Dendritic cell treated with granulocyte-macrophage colony-stimulating factor and Interleukin-4, amounts not matched to agents 40 ng/mL and 50 ng/mL, for 4 days (primary cell): ENCODE data around the gene SPC24.

Source experiments
- H3K27ac Mint-ChIP-seq: one replicate; pipeline ENCODE4 v1.8.0; 2022; ENCODE audit warnings: mild to moderate bottlenecking, mixed read lengths
- H3K27me3 Mint-ChIP-seq: one replicate; pipeline ENCODE4 v1.8.0; 2022; ENCODE audit warnings: mild to moderate bottlenecking, mixed read lengths
- H3K36me3 Mint-ChIP-seq: one replicate; pipeline ENCODE4 v1.8.0; 2022; ENCODE audit warnings: low read depth, mixed read lengths
- H3K4me1 Mint-ChIP-seq: one replicate; pipeline ENCODE4 v1.8.0; 2022; ENCODE audit warnings: low read depth, mixed read lengths
- H3K4me3 Mint-ChIP-seq: one replicate; pipeline ENCODE4 v1.8.0; 2022; ENCODE audit warnings: mild to moderate bottlenecking, moderate library complexity, mixed read lengths
- H3K9me3 Mint-ChIP-seq: one replicate; pipeline ENCODE4 v1.8.0; 2022; ENCODE audit warnings: mixed read lengths
- intact Hi-C: fragments of 100-400 bp; cut with micrococcal nuclease; formaldehyde crosslinking; loops from one replicate; pipeline ENCODE4 v1.15.0; 2022

SPC24 gene, protein sequence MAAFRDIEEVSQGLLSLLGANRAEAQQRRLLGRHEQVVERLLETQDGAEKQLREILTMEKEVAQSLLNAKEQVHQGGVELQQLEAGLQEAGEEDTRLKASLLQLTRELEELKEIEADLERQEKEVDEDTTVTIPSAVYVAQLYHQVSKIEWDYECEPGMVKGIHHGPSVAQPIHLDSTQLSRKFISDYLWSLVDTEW

DNA sequence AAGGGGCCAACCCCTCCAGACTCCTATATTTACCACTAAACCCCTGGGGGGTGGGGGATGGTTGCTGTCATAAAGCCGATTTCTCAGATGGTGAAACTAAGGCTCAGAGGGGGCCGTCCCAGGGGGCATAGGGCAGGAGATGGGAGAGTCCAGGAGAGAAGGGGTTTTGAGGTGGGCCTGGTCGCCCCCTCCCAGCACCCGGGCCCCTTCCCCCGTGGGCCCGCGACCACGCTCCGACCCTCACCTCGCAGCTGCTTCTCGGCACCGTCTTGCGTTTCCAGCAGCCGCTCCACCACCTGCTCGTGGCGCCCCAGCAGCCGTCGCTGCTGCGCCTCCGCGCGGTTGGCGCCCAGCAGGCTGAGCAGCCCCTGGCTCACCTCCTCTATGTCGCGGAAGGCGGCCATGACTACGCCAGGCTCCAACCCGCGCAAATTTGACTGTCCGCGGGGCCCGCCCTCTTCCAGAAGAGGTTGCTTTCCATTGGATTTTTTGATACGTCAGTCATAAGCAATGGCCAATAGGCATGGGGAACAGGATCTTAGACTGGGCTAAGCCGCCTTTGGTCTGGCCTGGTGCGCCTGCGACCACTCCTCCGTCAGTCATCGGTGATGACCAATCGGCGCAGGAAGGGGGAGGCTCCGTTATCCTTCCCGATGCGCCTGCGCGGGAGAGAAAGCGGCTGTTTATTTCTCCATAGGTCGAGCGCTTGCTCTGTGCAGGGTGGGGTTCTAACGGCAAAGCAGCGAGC, at the start of gene SPC24:
TSS of gene SPC24 (minus strand) at position 410 of the 748 bp plus-strand sequence. CDS start at position 404, 6 bp downstream.
- H3K36me3 Mint-ChIP-seq: no peaks in the 10 kb centered on the region
- H3K4me1 Mint-ChIP-seq: peaks cover 36% of the 10 kb centered on the region
- H3K4me3 Mint-ChIP-seq: peak within 1 kb of the TSS; percentile 87
- no peaks in the 10 kb centered on the region for H3K9me3 Mint-ChIP-seq
- H3K27me3 Mint-ChIP-seq: no peaks in the 10 kb centered on the region
- intact Hi-C loops: no loop called here
- peak within 1 kb of the TSS; percentile 76 for H3K27ac Mint-ChIP-seq

DNA sequence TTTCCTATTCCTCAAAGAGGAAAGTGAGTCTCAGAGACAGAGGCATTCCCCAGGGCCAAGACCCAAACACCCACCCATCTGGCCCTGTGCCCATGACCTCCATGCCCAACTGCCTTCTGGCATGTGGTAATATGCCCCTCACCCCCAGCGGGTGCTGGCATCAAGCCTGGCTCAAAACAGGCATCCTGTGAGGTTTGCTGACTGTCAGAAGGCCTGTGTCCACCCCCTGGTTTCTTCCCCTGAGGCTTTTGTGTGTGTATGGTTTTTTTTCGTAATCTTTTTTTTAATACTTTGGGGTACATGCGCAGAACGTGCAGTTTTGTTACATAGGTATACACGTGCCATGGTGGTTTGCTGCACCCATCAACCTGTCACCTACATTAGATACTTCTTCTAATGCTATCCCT, 49.4 kb upstream of the SPC24 start:
- H3K36me3 Mint-ChIP-seq: no peaks in the 10 kb centered on the region
- no peak overlapping the region for H3K4me3 Mint-ChIP-seq
- H3K27ac Mint-ChIP-seq: no peak overlapping the region
- intact Hi-C loops: loop anchor here (5.0 kb wide), 1 partner anchor 168 kb away; no protein-coding TSS in a partner anchor
- H3K4me1 Mint-ChIP-seq: peaks cover 19% of the 10 kb centered on the region
- H3K9me3 Mint-ChIP-seq: no peaks in the 10 kb centered on the region
- peaks cover 16% of the 10 kb centered on the region for H3K27me3 Mint-ChIP-seq

DNA sequence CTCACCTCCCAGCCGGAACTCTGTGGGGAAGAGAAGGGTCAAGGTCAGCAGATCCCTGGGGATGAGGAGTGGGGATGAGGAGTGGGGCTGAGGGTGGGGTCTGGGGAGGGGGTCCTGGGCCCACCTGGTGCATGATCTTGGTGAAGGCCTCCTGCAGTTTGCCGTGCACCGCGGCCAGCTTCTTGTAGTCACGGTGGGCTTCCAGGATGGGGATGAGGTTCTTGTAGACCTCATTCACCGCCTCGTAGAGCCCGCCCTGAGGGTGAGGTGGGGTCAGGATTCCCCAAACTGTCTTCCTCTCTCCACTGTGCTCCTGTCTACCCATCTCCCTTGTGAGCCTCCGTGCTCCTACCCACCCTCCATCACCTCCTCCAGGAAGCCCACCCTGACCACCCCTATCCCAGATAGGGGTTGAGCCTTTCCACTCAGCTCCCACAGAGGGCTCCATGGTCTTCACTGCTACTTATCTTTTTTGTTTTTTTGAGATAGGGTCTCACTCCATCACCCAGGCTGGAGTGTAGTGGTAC, 48.6 kb upstream of the SPC24 start:
- Mint-ChIP-seq H3K36me3 (no peaks in the 10 kb centered on the region), H3K27ac (no peak overlapping the region), H3K27me3 (peaks cover 21% of the 10 kb centered on the region), H3K4me1 (peaks cover 18% of the 10 kb centered on the region), H3K9me3 (no peaks in the 10 kb centered on the region), H3K4me3 (no peak overlapping the region)
- intact Hi-C loops: loop anchor here (5.0 kb wide), 1 partner anchor 167 kb away; no protein-coding TSS in a partner anchor

DNA sequence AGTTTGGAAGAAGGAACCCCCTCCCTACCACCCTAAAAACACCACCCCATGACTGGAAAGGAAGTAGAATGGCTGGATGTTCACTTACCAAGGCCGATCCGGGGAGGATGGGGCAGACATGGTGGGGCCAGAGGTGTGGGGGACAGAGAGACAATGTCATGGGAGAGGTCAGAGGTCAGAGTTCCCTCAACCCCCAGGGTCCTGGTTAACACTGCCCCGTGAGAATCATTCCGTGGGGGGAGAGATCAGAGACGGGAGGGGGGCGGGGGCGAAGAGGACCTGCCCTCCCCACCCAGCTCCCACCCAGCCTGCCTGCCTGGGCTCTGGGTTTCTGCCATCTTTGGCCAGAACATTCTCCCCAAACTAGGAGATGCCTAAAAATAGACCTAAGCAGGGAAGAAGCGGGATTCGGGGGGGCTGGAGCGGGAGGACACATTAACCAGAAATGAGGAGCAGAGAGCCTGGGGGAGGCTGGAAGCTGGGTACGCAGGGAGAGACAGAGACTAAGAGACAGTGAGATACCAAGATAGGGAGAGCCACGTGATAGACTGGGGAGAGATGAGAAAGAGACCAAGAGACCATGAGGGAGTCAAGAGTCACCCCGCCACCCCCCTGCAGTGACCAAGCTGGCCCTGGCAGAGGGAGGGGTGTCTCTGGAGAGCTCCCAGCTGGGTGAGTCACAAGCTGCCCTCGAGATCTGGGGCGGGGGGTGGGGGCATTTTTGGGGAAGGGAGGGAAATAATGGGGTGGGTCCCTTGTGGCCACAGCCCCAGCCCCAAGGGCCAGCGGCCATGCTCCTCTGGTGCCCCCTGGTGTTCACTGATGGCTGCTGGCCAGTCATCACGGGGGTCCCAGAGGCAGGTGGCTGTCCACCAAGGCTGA, 47.9 kb upstream of the SPC24 start:
- Mint-ChIP-seq H3K27ac (no peak overlapping the region), H3K4me3 (no peak overlapping the region), H3K36me3 (no peaks in the 10 kb centered on the region), H3K4me1 (peaks cover 18% of the 10 kb centered on the region), H3K9me3 (no peaks in the 10 kb centered on the region), H3K27me3 (peaks cover 23% of the 10 kb centered on the region)
- intact Hi-C loops: loop anchor here (1.0 to 5.0 kb wide), 2 partner anchors 66 to 166 kb away; no protein-coding TSS in a partner anchor

GRCh38 chr19:11202488-11203193, 47.1 kb upstream of the SPC24 start:
- no peaks in the 10 kb centered on the region for H3K9me3 Mint-ChIP-seq
- intact Hi-C loops: loop anchor here (1.0 to 5.0 kb wide), 2 partner anchors 65 to 165 kb away; no protein-coding TSS in a partner anchor
- peaks cover 23% of the 10 kb centered on the region for H3K27me3 Mint-ChIP-seq
- H3K36me3 Mint-ChIP-seq: no peaks in the 10 kb centered on the region
- H3K4me1 Mint-ChIP-seq: peaks cover 18% of the 10 kb centered on the region
- no peak overlapping the region for H3K4me3 Mint-ChIP-seq
- no peak overlapping the region for H3K27ac Mint-ChIP-seq

DNA sequence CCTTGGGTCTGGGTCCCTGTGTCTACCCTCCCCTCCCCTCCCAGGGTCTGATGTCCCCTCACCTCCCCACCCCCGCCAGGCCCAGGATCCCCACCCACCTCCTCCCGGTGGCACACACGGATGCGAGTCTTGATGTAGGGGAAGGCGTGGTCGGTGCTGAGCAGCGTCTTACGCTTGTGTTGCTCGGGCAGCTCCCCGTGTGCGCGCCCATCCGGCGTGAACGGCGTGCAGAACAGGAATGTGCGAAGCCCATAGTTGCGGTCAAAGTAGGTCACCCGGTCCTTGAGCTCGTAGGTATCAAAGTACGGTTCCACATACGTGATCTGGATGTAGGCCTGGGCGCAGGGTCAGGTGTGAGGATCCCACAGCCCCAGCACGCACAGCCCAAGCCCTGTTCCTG, 46.2 kb upstream of the SPC24 start:
- H3K4me3 Mint-ChIP-seq: no peak overlapping the region
- intact Hi-C loops: loop anchor here (5.0 kb wide), 1 partner anchor 164 kb away; no protein-coding TSS in a partner anchor

GRCh38 chr19:11200931-11201330, 45.3 kb upstream of the SPC24 start:
- no peaks in the 10 kb centered on the region for H3K36me3 Mint-ChIP-seq
- peaks cover 30% of the 10 kb centered on the region for H3K4me1 Mint-ChIP-seq
- intact Hi-C loops: loop anchor here (5.0 kb wide), 1 partner anchor 164 kb away; no protein-coding TSS in a partner anchor
- no peak overlapping the region for H3K4me3 Mint-ChIP-seq
- no peak overlapping the region for H3K27ac Mint-ChIP-seq
- peaks cover 36% of the 10 kb centered on the region for H3K27me3 Mint-ChIP-seq
- no peaks in the 10 kb centered on the region for H3K9me3 Mint-ChIP-seq

More for the DNA sequence above, 46.2 kb upstream of the SPC24 start:
- Mint-ChIP-seq H3K27me3 (peaks cover 28% of the 10 kb centered on the region), H3K27ac (no peak overlapping the region), H3K4me1 (peaks cover 24% of the 10 kb centered on the region), H3K9me3 (no peaks in the 10 kb centered on the region), H3K36me3 (no peaks in the 10 kb centered on the region)

DNA sequence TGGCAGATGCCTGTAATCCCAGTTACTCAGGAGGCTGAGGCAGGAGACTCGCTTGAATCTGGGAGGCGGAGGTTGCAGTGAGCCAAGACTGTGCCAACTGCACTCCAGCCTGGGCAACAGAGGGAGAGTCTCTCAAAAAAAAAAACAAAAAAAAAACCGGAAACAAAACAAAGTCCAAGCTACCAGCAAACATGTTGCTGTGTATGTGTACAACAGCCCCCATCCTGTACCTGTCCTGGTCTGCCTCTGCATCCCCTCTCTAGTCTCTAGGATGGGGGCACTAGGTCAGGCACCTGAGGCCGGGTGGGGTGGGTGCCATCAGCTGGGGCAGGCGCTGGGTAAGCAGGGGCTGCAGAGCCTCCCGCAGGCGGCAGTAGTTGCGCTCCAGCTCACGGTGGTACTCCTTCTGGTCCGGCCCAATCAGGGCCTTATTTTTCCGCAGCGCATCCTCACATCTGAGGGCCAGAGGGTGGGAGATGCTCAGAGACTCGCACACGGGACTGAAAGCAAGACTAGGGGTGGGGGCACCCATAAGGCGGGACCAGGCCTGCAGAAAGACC, 44.5 kb upstream of the SPC24 start:
- Mint-ChIP-seq H3K36me3 (no peaks in the 10 kb centered on the region), H3K27ac (no peak overlapping the region), H3K9me3 (no peaks in the 10 kb centered on the region), H3K4me1 (peaks cover 37% of the 10 kb centered on the region), H3K27me3 (peaks cover 39% of the 10 kb centered on the region), H3K4me3 (no peak overlapping the region)
- intact Hi-C loops: loop anchor here (5.0 kb wide), 1 partner anchor 163 kb away; no protein-coding TSS in a partner anchor

DNA sequence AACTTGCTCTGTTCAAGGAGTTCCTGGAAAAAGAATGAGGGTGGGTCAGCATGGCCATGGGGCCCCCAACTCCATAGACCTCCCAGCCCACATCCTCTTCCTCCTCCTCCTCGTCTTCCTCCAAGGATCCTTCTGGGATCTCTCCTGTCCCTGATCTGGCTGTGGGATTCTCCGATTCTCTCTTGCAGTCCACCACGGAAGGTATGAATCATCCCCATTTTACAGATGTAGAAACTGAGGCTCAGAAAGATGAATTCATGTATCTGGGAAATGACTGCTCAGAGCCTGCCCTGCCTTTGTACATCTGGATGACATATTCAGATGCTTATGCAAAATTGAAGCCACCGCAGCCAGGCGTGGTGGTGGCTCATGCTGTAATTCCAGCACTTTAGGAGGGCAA, 43.9 kb upstream of the SPC24 start:
- Mint-ChIP-seq H3K36me3 (no peaks in the 10 kb centered on the region), H3K9me3 (no peaks in the 10 kb centered on the region), H3K4me3 (no peak overlapping the region), H3K4me1 (peaks cover 43% of the 10 kb centered on the region), H3K27me3 (peaks cover 36% of the 10 kb centered on the region), H3K27ac (no peak overlapping the region)
- intact Hi-C loops: no loop called here

DNA sequence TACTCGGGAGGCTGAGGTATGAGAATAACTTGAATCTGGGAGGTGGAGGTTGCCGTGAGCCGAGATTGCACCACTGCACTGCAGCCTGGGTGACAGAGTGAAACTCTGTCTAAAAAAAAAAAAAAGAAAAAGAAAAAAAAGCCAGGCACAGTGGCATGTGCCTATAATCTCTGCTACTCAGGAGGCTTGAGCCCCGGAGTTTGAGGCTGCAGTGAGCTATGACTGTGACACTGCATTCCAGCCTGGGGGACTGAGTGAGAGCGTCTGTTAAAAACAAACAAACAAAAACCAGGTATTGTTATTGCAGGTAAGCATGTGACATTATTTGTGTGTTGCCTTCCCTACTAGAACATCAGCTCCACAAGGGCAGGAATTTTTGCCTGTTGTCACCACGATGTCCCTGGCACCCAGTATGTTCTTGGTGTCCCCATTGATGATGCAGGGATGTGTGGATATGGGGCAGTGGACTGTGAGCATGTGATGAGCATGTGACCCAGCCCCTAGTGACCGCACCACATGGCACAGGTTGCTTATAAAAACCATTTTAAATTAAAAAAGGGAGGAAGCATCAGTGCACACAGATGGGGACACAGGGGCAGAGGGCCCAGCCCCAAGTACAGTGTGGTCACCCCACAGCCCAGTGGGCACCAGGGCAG, 43.3 kb upstream of the SPC24 start:
- Mint-ChIP-seq H3K9me3 (no peaks in the 10 kb centered on the region), H3K27me3 (peaks cover 36% of the 10 kb centered on the region), H3K4me1 (peaks cover 40% of the 10 kb centered on the region), H3K36me3 (no peaks in the 10 kb centered on the region), H3K4me3 (no peak overlapping the region), H3K27ac (no peak overlapping the region)
- intact Hi-C loops: no loop called here

GRCh38 chr19:11198175-11198534, 42.6 kb upstream of the SPC24 start:
- peaks cover 33% of the 10 kb centered on the region for H3K4me1 Mint-ChIP-seq
- intact Hi-C loops: no loop called here
- H3K36me3 Mint-ChIP-seq: no peaks in the 10 kb centered on the region

DNA sequence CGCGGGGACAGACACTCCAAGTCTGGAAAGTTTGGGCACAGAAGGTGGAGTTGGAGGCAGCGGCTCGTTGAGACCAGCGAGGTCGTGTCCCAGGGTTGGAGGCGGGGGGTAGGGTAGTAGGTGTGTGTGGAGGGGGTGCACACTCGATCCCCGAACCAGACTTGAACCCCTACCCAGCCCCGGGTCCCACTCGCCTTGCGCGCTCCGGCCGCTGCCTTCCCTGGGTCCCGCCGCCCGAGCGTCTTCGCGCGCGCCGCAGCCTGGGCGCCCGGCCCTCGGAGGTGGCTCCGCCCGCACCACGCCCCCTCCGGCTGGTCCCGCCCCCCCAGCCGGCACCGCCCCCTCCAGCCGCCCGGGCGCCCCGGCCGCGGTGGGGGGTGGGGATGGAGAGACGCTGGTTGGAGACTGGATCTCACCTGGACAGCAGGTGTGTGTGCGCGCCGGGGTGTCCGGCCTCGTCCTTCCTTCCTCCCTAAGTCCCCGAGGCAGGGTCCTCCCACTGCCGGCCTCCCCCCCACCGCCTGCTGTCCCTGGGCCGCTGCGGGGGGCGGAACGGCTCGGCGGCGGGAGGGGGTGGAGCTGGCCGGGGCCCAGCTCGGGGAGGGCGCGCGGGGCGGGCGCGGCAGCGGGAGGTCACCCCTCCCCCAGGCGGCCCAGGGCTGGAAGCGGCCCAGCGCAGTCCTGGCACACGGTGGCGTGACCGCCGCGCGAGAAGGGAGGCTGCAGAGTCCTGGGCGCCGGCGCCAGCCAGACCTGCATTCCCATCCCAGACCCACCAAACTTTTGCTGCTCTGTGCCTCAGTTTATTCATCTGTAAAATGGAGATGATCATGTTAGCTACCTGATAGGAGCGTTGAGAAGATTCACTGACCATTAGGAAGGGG, 42.0 kb upstream of the SPC24 start, which contains the start of gene KANK2:
TSS of gene KANK2 (minus strand) at position 255 of the 884 bp plus-strand sequence. CDS start 3,034 bp downstream, outside the sequence.
- Mint-ChIP-seq H3K36me3 (no peaks in the 10 kb centered on the region), H3K27ac (peak within 1 kb of the TSS; percentile 53), H3K4me3 (peak within 1 kb of the TSS; percentile 73), H3K4me1 (peaks cover 27% of the 10 kb centered on the region), H3K27me3 (peaks cover 26% of the 10 kb centered on the region), H3K9me3 (no peaks in the 10 kb centered on the region)
- intact Hi-C loops: no loop called here

More at GRCh38 chr19:11198175-11198534, 42.6 kb upstream of the SPC24 start:
- H3K4me3 Mint-ChIP-seq: peak overlapping the region; percentile 73
- no peaks in the 10 kb centered on the region for H3K9me3 Mint-ChIP-seq
- peaks cover 30% of the 10 kb centered on the region for H3K27me3 Mint-ChIP-seq
- H3K27ac Mint-ChIP-seq: no peak overlapping the region
